ENCODE results near the gene MTA1.

The MTA1 gene

DNA sequence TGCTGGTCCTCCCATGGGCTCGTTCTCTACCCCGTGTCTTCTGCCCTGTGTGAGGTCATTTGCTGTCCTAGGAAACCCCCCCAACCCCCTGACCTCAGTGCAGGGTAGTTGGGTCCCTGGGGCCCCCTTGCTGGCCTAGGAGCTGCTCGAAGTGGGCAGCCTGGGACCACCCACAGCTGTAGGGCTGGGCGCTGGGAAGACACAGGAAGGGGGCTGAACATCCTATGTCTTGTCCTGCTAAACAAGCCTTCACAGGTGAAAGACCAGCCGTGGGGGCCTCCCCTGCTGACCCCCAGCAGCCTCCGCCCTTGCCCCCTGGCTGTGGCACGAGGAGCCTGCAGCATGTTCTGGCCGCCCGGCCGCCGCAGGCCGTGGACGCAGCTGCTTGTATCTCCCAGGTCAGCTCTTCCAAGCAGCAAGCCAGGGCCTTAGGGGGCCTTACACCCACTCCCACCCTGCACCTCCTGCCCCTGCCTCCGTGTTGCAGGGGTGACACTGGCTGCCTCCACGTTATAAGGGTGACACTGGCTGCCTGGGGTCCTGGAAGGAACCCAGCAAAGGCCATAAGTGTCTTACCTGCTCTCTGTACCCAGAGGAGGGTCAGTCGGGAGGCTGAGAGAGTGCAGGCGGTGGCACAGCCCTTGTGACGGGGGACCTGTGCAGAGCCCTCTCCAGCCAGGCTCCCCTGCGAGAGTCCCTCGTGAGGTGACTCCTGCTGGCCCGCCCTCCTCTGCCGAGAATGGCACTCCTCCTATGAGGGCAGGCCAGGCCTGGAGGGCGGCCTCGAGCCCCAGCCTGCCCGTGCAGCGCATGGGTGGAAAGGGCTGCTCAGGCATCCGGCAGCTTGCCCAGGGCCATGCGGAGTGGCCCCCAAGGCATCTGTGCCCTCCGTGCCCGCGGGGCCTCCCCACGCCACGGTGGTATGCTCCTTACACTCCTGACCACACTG lies 32.8 kb upstream of the MTA1 start:
- no peak for DNase-seq (ENCODE audit: low spot score)
- FAIRE-seq, result no peak

DNA sequence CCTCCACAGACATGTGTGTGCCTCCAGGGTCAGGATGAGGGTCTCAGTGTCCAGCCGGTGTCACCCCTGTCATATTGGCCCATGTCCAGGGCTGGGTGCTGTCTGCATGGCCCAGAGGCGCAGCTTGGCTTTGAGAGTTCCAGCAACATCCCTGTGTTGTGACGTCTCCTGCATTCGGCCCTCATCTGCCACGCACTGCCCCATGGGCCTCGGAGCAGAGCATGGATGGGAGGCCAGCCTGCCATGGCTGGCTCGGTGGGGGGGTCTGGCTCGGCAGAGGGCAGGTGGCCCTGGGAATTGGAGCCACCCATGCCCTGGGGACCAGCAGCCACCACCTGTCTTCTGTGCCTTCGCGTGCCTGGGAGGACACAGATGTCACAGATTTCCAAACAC lies 32.1 kb upstream of the MTA1 start:
- FAIRE-seq (no peak), DNase-seq (ENCODE audit: low spot score) (no peak)

DNA sequence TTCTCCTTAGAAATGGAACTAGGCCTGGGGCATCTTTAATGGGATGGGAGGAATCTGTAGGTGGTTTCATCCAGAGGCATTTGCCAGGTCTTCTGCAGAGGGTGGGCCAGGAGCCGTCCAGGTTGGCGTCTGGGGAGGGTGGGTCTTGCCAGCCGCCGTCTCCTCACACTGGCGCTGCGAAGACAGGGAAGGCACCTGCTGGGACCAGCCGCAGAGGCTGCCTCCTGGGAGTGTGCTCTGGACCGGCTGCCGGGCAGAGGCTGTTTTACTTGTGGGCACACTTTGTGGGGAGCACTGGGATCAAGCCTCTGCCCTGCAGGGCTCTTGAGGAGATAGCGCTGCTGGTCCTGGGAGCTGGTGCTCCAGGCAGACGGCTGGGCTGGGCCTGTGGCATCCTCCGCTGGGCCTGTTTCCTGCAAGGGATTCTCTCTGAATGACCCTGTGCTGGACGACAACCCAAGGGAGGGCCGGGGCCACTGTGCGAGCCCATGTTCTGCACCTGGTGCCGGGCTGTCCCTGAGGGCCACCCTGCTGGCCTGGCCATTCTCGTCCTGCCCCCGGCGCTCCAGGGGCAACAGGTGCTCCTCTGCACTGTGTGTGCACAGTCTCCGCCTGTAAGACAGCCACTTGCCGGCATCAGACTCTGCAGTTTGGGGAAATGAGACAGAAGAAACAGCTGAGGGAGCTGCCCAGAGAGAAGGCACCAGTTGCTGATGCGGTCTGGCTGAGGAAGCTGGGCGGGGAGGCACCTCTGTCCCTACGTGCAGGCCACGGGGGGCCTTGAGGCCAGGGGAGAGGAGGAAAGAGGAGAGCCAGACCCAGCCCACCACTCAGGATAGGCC lies 31.3 kb upstream of the MTA1 start:
- no peak for FAIRE-seq
- no peak for DNase-seq (ENCODE audit: low spot score)

DNA sequence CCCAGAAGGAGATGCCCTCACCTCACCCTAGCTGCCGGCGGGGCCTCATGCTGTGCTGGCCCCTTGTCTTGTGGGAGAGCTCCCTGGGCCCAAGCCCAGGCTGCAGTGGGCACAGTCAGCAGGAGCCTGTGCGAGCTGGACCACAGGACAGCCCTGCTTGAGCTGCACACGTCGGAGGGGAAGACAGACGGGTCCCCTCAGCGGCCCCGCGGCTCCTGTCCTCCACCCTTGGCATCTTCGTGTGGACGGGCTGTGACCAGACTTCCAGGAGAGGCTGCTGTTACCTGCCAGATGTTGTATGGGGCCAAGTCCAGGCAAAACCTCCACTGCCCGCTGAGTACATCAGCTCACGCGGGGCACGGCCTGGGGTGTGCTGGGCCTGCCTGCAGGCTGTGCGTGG lies 30.7 kb upstream of the MTA1 start:
- no peak for FAIRE-seq

DNA sequence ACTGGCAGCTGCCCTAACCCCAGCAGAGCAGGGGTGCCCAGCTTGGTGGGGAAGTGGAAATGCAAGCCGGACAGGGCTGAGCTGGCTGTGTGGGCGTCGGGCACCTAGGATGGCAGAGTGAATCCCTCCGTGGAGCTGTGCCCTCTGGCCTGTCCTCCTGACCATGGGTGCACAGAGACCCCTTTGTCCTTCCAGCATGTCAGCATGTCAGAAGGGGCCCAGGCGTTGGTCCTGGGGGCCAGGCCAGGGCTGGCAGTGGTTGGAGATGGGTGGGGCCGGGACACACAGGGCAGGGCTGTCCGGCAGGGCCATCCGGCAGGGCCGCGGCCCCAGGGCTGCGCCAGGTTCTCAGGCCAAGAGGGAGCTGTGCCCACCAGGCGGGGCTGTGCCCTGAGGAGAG lies 30.1 kb upstream of the MTA1 start:
- DNase-seq (ENCODE audit: low spot score) (no peak), FAIRE-seq (no peak)

More for the DNA sequence above, 30.7 kb upstream of the MTA1 start:
- no peak for DNase-seq (ENCODE audit: low spot score)

DNA sequence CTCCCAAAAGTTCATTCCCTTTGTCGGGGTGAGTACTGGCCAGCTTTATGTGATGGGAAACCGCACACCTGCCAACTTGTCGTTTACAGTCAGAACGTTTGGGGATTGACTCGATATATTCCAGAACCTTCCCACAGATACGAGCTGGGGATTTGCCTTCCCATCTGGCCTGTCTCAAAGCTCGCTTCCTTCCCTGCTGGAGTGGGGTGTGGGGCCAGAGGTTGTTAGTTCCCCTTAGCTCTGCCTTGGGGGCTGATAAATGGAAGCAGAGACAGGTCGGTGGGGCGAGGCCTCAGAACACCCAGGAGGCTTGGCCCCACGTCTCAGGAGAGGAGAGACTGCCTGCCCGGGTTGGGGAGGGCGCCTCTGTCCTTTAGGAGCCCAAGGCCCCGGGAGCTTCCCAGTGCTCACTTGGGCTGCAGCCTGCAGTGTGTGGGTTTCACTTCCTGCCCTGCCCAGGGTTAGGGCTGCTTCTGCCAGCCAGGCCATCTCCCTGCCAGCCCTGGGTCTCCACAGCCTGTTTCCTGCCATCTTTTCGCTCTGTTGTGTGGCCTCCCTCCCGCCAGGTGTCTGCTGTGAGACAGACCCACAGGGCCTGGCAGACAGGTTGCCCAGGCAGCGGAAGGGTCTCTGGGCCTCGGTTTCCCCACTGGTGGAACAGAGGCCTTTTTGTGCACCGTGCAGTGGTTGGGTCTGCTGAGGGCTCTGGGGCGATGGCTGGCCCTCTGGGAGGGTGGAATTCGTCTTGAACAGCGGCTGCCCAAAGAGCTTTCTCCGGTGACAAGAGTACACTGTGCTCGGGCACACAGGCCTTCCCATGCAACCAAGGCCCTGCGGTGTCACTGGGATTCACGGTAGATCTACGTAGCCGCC lies 29.4 kb upstream of the MTA1 start:
- FAIRE-seq (no peak), DNase-seq (ENCODE audit: low spot score) (no peak)

DNA sequence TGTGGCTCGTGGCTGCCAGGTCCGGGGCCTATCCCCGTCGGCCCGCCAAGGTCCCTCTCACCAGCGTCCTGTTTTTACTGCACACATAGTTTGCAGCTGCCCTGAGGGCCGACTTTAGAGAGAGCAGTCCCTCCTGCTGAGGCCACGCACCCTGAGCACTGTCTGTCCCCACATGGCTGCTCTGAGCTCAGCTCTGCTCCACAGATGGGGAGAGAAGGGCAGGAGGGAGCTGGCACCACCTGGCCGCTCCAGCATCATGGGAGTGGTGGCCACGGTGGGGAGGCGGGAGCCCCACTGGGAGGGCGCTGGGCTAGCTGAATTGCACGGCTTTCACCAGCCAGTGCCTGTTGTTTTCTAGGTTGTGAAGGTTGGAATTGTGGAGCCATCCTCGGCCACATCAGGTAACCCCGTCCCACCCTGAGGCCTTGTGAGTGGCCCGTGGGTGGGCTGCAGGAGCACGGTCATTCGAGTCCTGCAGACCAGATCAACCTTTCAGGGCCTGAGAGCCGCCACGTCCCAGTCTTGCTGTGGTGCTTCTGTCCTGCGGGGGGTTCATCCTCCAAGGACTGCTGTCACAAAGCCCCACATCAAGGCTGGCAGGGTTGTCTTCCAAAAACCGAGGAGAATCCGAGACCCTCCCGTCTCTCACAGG lies 28.7 kb upstream of the MTA1 start:
- DNase-seq (ENCODE audit: low spot score), result no peak
- FAIRE-seq, result no peak

DNA sequence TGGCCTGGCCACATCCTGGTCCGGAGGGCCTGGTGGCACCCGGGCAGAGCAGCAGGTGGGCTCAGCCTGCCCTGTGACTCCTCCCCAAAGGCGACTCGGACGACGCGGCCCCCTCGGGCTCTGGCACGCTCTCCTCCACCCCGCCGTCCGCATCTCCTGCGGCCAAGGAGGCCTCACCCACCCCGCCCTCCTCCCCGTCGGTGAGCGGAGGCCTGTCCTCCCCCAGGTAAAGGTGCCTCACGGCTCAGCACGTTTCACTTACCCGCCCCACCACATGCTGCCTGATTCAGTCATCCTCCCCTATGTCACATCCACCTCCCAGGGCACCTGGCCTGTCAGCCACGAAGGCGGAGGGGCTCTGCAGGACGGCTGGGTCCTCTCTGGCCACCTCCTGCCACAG lies 28.1 kb upstream of the MTA1 start:
- DNase-seq (ENCODE audit: low spot score) (no peak), FAIRE-seq (no peak)

DNA sequence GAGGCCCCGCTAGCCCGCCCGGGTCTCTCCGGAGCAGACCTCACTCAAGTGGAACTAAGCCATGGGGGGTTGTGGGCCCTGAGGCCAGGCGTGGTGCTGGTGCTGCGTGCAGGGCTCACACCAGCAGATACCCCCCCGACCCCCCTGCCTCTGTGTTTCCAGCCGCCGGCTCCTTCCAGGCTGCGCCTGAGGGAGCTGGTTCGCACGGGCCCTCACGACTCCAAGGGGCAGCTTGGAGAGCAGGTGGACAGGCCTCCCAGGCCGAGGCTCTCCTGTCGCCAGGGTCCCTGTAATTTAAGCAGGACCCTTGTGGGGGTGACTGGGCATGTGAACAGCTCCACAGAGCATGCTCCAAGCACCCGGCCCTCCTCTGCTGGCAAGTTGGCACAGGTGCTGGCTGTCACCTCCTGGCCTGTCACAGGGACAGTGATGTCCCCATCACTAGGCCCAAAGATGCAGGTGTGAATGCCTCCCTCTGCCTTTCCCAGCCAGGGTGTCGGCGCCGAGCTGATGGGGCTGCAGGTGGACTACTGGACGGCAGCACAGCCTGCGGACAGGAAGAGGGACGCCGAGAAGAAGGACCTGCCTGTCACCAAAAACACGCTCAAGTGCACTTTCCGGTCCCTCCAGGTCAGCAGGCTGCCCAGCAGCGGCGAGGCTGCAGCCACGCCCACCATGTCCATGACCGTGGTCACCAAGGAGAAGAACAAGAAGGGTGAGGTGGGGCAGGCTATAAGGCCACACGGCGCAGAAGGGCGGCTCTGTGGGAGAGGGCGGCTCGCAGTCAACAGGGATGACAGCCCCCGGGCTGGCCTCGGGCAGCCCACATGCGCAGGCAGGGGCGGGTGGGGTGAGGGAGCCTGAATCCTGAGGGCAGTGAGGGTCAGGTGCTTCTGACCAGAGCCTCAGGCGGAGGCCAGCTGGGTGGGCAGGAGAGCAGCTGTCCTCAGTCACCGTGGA lies 27.2 kb upstream of the MTA1 start:
- DNase-seq (ENCODE audit: low spot score), result no peak
- FAIRE-seq, result no peak

DNA sequence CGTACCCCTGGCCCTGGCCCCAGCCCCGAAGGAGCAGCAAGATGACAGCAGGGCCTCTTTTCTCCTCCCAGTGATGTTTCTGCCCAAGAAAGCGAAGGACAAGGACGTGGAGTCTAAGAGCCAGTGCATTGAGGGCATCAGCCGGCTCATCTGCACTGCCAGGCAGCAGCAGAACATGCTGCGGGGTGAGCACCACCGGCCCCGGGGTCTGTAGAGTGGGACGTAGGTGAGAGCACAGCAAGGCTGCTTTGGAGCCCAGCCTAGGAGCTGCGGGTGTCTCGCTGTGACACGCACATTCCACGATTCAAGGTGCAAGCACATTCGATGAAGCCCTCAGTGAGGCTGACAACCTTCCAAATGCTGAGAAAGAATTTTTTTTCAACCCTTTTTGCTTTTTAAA lies 26.5 kb upstream of the MTA1 start:
- FAIRE-seq (no peak), DNase-seq (ENCODE audit: low spot score) (no peak)

DNA sequence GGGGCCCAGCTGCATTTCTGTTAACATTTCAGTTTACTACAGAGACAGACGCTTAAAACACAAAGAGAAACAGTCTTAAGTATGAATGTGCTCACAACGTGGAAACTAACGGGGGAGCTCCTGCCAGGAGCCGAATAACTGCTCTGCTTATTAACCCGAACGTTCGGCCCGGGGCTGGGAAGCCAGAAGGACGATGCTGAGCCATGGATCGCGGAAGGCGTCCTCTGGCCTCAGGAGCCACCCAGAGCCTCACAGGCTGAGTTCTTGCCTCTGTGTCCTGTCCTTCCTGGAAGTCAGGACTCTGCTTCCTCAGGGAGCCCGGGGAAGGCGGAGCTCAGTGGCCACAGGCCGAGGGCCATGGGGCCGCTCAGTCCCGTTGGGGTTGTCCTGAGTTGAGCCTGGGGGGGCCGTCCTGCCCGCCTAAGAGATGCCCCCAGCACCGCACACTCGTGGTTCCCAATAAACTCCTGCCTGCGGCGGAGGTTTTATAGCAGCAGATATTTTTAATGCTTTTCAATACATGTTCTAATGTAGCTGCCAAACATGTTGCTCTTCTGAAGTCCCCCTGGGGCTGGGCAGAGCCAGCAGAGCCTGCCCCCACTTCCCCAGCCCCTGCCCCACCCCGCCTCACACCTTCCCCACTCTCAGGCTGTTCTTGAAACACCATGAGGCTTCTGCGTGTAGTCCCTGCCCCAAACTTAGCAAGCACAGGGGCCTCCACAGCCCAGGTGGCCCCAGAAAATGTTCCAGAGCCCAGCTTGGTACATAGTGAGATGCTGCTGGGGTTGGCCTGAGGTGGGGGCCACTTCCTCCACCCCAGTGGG lies 24.7 kb upstream of the MTA1 start:
- DNase-seq (ENCODE audit: low spot score), result no peak

DNA sequence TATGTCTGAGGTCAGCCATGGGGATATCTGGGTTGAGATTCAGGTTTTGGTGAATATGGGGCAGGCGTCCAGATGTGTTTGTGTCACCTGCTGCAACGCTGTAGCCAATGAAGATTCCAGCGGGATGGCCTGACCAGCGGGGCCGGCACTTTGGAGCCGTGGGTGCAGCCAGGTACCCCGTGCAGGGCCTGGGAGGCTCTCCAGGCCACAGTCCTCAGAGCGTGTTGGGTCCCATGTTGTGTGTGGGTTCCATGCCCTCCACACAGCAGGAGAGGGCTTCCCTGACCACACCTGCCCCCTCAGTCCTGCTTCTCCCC lies 24.1 kb upstream of the MTA1 start:
- no peak for FAIRE-seq
- no peak for DNase-seq (ENCODE audit: low spot score)

More for the DNA sequence above, 24.7 kb upstream of the MTA1 start:
- no peak for FAIRE-seq

DNA sequence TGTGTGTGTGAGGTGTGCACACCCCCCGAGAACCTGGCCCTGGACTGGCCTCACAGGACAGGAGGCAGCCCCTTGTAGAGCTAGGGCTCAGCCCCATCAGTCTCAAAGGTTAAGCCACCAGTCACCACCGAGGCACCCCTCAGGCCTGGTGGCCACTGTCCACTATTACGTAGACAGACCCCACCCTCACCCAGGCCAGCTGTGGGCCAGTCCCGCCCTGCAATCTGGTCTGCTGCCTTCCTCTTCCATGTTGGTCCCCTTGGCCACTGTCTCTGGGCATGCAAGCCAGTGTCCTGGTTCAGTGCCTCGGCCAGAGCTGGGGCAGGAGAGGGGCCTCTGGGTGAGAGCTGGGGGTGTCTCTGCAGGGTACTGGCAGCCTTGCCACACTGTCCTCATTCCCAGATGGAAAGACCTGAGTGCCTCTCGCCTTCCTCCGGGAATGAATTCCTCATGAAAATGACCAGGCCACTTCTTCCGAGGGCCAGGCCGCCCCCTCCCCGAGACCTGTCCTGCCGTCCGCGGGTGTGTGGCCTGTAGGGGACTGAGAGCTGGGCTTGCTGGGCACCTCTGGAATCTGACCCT lies 22.2 kb upstream of the MTA1 start:
- DNase-seq (ENCODE audit: low spot score), result no peak
- no peak for FAIRE-seq

DNA sequence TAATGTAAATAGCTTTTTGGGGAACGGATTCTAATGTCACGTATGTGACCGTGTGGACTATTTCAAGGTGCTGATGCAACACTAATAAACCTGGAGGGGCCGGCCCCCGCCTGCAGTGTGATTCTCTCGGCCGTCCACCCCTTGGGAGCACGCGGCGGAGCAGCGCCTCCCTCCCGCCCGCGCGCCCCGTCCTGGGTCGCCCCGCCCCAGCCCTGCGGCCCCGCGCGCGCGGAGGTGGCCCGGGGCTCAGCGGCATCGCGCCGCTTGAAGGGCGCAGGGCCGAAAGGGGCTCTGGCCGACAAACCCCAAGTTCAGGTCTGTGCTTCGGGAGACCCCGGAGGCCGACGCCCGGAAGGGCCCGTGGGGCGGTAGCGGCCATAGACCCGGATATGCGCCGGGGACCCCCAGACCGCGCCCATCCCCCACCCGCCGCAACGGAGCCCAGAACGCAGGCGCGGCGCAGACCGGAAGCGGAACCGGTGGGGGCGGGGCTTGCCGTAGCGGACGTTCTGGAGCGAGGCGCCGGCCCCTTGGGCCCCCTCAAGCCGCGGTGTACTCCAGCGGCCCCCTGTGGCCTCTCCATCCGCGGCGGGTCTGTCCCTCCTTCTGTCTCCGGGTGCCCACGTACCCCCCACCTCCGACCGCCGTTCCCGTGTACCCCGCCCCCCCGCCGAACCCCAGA lies 21.4 kb upstream of the MTA1 start, which contains the start of gene TEX22:
TSS of gene TEX22 (plus strand) at position 495 of the 682 bp plus-strand sequence. CDS start 803 bp downstream, outside the sequence.
- DNase-seq (ENCODE audit: low spot score), result peak; percentile 32
- no peak for FAIRE-seq

DNA sequence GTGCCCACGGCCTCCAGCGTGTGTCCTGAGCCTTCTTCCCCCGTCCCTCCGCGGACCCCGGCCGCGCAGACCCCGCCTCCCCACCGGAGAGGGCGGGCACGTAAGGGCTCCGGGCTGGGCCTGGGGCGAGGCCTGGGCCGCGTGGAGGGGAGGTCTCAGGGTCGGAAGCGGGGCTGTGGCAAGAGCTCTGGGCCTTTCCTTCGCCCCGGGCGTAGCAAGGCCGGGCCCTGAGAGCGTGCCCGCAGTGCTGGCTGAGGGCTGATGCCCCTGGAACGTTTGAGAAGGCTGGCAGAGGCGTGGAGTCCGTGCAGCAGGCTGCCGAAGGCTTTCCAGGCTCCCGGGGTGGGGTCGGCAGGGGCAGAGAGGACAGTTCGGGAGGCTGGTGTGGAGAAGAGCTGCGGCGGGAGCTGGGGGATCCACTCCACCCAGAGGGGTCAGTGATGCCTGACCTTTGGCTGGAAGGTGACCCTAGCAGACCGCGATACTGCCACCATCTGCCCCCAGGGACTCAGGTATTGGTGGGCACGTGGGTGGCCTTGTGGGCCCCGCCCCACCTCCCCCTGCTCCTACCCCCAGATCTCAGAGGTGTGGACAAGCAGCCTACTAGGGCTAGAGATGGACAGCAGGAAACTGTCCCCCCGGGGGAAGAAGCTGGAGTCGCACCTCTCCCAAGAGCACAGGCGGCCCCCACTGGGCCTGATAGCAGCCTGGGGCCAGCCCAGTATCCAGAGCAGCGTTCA lies 20.7 kb upstream of the MTA1 start:
- FAIRE-seq, result no peak
- DNase-seq (ENCODE audit: low spot score), result no peak

DNA sequence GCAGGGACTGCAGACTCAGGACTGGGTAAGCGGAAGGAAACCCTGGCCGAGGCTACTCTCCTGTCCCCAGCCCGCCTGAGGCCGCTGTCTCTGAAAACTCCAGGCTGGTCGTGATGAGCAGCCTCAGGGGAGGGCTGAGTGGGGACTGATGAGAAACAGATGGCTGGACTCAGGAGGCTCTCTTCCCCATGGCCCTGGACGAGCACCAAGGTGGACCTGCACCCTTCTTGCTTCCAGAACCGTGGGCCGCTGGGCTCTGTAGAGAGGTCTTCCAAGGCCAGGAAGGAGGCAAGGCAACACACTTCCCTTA lies 20.2 kb upstream of the MTA1 start:
- no peak for FAIRE-seq
- no peak for DNase-seq (ENCODE audit: low spot score)

DNA sequence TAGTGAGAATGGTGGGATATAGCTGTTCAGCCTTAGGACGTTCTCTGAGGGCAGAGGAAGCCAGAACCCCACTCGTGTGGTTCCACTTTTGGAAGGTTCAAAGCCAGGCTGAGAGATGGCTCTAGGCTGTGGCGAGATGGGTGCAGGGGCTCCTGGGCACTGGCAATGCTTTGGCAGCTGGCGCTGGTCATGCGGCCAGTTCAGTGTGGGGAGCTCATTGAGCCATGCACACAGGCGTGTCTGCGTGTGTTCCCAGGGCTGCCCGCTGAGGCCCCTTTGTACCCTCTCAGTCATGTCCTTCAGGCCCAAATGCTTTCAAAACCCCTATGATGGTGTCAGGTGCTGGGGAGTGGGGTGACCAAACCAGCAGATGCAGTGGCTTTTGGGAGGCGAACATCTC lies 19.6 kb upstream of the MTA1 start:
- no peak for FAIRE-seq

More for the DNA sequence above, 19.6 kb upstream of the MTA1 start:
- no peak for DNase-seq (ENCODE audit: low spot score)

Measured in RCC 7860 (cell line).